Fibroblast of the conjunctiva (primary cell): ENCODE results near the gene BTBD16.

ENCODE experiments used
- DNase-seq: peaks from one replicate; pipeline ENCODE4 v3.0.0-alpha.2; 2010; ENCODE audit warnings: low read depth

The BTBD16 gene

GRCh38 chr10:122248356-122249302 lies 22.5 kb upstream of the BTBD16 start:
- DNase-seq = no peak

- no peak for DNase-seq
These were observed 21.7 kb upstream of the BTBD16 start for GRCh38 chr10:122249303-122249850.

GRCh38 chr10:122249991-122250750 lies 20.9 kb upstream of the BTBD16 start:
- DNase-seq = no peak

GRCh38 chr10:122251459-122252255 lies 19.4 kb upstream of the BTBD16 start:
- DNase-seq = no peak

- no peak for DNase-seq
These were observed 18.3 kb upstream of the BTBD16 start for GRCh38 chr10:122252805-122253204.

- no peak for DNase-seq
These were observed 17.5 kb upstream of the BTBD16 start for GRCh38 chr10:122253605-122254004.

- DNase-seq = no peak
These were observed 16.3 kb upstream of the BTBD16 start for GRCh38 chr10:122254831-122255230.

GRCh38 chr10:122255509-122256301 lies 15.4 kb upstream of the BTBD16 start:
- no peak for DNase-seq

- no peak for DNase-seq
These were observed 14.1 kb upstream of the BTBD16 start for GRCh38 chr10:122257041-122257440.

GRCh38 chr10:122258136-122259074 lies 12.7 kb upstream of the BTBD16 start:
- peak; percentile 10 for DNase-seq

GRCh38 chr10:122259075-122259466 lies 12.0 kb upstream of the BTBD16 start:
- DNase-seq = no peak

- DNase-seq = no peak
These were observed 9.5 kb upstream of the BTBD16 start for GRCh38 chr10:122261584-122261983.

- peak; percentile 80 for DNase-seq
These were observed 7.1 kb upstream of the BTBD16 start for GRCh38 chr10:122263971-122264370.

GRCh38 chr10:122264436-122264835 lies 6.7 kb upstream of the BTBD16 start:
- no peak for DNase-seq

GRCh38 chr10:122264931-122265330 lies 6.2 kb upstream of the BTBD16 start:
- DNase-seq = no peak

- no peak for DNase-seq
These were observed 5.2 kb upstream of the BTBD16 start for GRCh38 chr10:122265896-122266295.

GRCh38 chr10:122267849-122268737 lies 3.0 kb upstream of the BTBD16 start:
- DNase-seq = no peak

GRCh38 chr10:122269059-122269687 lies 1.9 kb upstream of the BTBD16 start:
- no peak for DNase-seq
